Measurements from ENCODE around the gene COQ8B.

DNA sequence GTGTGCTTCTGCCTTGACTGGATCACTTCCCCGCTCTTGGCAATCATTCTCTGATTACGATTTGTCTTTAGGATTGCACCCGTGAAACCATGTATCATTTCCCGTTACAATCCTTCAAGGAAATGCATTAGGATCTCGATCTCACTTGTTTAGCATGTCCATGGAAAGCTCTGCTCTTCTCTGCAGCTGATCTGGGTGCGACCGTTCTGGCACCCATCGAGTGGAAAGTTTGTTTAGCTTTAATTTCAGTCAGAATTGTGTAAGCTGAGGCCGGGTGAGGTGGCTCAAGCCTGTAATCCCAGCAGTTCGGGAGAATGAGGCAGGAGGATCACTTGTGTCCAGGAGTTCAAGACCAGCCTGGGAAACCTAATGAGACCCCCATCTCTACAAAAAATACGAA lies 57.1 kb downstream of the COQ8B start:
- no peak for TF ChIP-seq SUZ12 (IDR thresholded peaks at IDR 0.05; ENCODE audit: extremely low read depth, insufficient read depth, insufficient read length)
- no peak for TF ChIP-seq YY1 (IDR thresholded peaks at IDR 0.05; ENCODE audit: insufficient read depth, insufficient read length)

Measured in NT2/D1 (cell line).